SK-N-SH (cell line): Measurements from ENCODE around the gene BTLA.

Experiments used
- CTCF ChIP-seq: fragments of 200-600 bp; sonication (generic); IDR thresholded peaks from 2 replicates; pipeline ENCODE4 v1.6.1; 2017; ENCODE audit warnings: antibody characterized with exemption, mild to moderate bottlenecking, moderate library complexity
- EP300 ChIP-seq, 2 experiments: IDR thresholded peaks; 2 replicates each; pipeline versions ENCODE4 v1.4.0 to v1.6.1; 2012; ENCODE audit warnings: borderline replicate concordance in 1 of 2, low read depth in 1 of 2, low read length in 1 of 2
- FOXM1 ChIP-seq: IDR thresholded peaks from 2 replicates; pipeline ENCODE4 v1.4.0; 2012; ENCODE audit warnings: low read depth, mild to moderate bottlenecking
- MAX ChIP-seq: IDR thresholded peaks from 2 replicates; pipeline ENCODE4 v1.4.0; 2012; ENCODE audit warnings: low read depth
- POLR2AphosphoS5 ChIP-seq: IDR thresholded peaks from 2 replicates; pipeline ENCODE4 v1.6.1; 2012; ENCODE audit warnings: low read depth, low read length
- RAD21 ChIP-seq: IDR thresholded peaks from 2 replicates; pipeline ENCODE4 v1.6.1; 2012; ENCODE audit warnings: mild to moderate bottlenecking, low read length
- RCOR1 ChIP-seq: fragments of 150-350 bp; IDR thresholded peaks from 2 replicates; pipeline ENCODE4 v1.6.1; 2017; ENCODE audit warnings: antibody characterized with exemption, low read length
- REST ChIP-seq: IDR thresholded peaks from 2 replicates; pipeline ENCODE4 v1.6.1; 2012; ENCODE audit warnings: mild to moderate bottlenecking, low read depth, low read length, moderate library complexity
- TAF1 ChIP-seq: IDR thresholded peaks from 2 replicates; pipeline ENCODE4 v1.6.1; 2012; ENCODE audit warnings: low read depth, mild to moderate bottlenecking, low read length, moderate library complexity, borderline replicate concordance
- TCF12 ChIP-seq: IDR thresholded peaks from 2 replicates; pipeline ENCODE4 v1.4.0; 2012
- USF1 ChIP-seq: IDR thresholded peaks from 2 replicates; pipeline ENCODE4 v1.4.0; 2012; ENCODE audit warnings: low read depth, borderline replicate concordance
- YY1 ChIP-seq: IDR thresholded peaks from 2 replicates; pipeline ENCODE4 v1.4.0; 2012; ENCODE audit warnings: low read depth, mild to moderate bottlenecking
- ZBTB33 ChIP-seq: IDR thresholded peaks from 2 replicates; pipeline ENCODE4 v1.4.0; 2012; ENCODE audit warnings: low read depth, borderline replicate concordance

GRCh38 chr3:112425382-112425781, 73.9 kb downstream of the BTLA start:
- no peak for TF ChIP-seq POLR2AphosphoS5
- TF ChIP-seq CTCF, result no peak
- TF ChIP-seq MAX, result no peak
- TF ChIP-seq ZBTB33, result no peak
- TF ChIP-seq EP300 (IDR thresholded peaks at IDR 0.05; ENCODE audit: borderline replicate concordance in 1 of 2, low read depth in 1 of 2, low read length in 1 of 2), result no peak
- no peak for TF ChIP-seq FOXM1
- no peak for TF ChIP-seq REST
- no peak for TF ChIP-seq RCOR1
- TF ChIP-seq RAD21, result no peak
- no peak for TF ChIP-seq YY1
- TF ChIP-seq TAF1, result no peak
- no peak for TF ChIP-seq TCF12
- no peak for TF ChIP-seq USF1
